CD8-positive, alpha-beta memory T cell (primary cell): Measurements from ENCODE around the gene FAM229A. TPM values are rescaled to one million over a fixed set of nuclear protein-coding genes. Genes with fewer than 3 reads are reported as not detected.
A peak's percentile ranks its signal among the peaks of the same experiment; 100 is the strongest.
"Not testable (repeated sequence)": the region's sequence is repeated elsewhere in the genome, so short reads cannot be mapped to it uniquely, and the experiment has no call there.

Source experiments
- CTCF ChIA-PET: fragments of 350-600 bp; sonication (Branson Sonifier 250); formaldehyde crosslinking; loops from one replicate; lab custom pipeline; 2021; ENCODE audit warnings: antibody characterized with exemption; lab: Charles Lee
- POLR2A ChIA-PET: fragments of 350-600 bp; sonication (Branson Sonifier 250); formaldehyde crosslinking; loops from one replicate; lab custom pipeline; 2021; ENCODE audit warnings: antibody characterized with exemption; lab: Charles Lee
- DNase-seq, 5 donors: peaks; one replicate each; pipeline versions ENCODE4 v3.0.0 to v3.0.0-alpha.2; 2020 to 2022; ENCODE audit warnings: mixed read lengths in 1 of 5
- H3K27ac ChIP-seq: one replicate; pipeline ENCODE4 v1.7.0; 2013; ENCODE audit warnings: low read depth, mild to moderate bottlenecking, low read length, moderate library complexity
- H3K27me3 ChIP-seq: 2 replicates; pipeline ENCODE4 v1.7.0; 2013; ENCODE audit warnings: low read length, mild to moderate bottlenecking; ENCODE audit not compliant: insufficient read depth, poor library complexity, severe bottlenecking
- H3K36me3 ChIP-seq: 2 replicates; pipeline ENCODE4 v1.7.0; 2013; ENCODE audit warnings: mild to moderate bottlenecking, low read length, moderate library complexity; ENCODE audit not compliant: insufficient read depth
- H3K4me1 ChIP-seq: 2 replicates; pipeline ENCODE4 v1.7.0; 2013; ENCODE audit warnings: mild to moderate bottlenecking, low read length, moderate library complexity; ENCODE audit not compliant: insufficient read depth
- H3K4me3 ChIP-seq: 2 replicates; pipeline ENCODE4 v1.7.0; 2013; ENCODE audit warnings: mild to moderate bottlenecking, low read length
- H3K9me3 ChIP-seq: 2 replicates; pipeline ENCODE4 v1.7.0; 2013; ENCODE audit warnings: mild to moderate bottlenecking, low read length
- H3K27ac Mint-ChIP-seq, 8 donors: one replicate each; pipeline ENCODE4 v1.8.0; 2020 to 2021; ENCODE audit warnings: mixed read lengths in 8 of 8, mild to moderate bottlenecking in 6 of 8, inconsistent platforms in 3 of 8, moderate library complexity in 3 of 8
- H3K27me3 Mint-ChIP-seq, 2 donors: one replicate each; pipeline ENCODE4 v1.8.0; 2020 to 2021; ENCODE audit warnings: mixed read lengths in 2 of 2, mild to moderate bottlenecking in 1 of 2, moderate library complexity in 1 of 2
- H3K36me3 Mint-ChIP-seq, 3 donors: one replicate each; pipeline ENCODE4 v1.8.0; 2020 to 2021; ENCODE audit warnings: mixed read lengths in 3 of 3, inconsistent platforms in 1 of 3, mild to moderate bottlenecking in 1 of 3
- H3K4me1 Mint-ChIP-seq, 3 donors: one replicate each; pipeline ENCODE4 v1.8.0; 2020 to 2021; ENCODE audit warnings: mixed read lengths in 3 of 3, inconsistent platforms in 1 of 3, mild to moderate bottlenecking in 1 of 3
- H3K4me3 Mint-ChIP-seq, 7 donors: one replicate each; pipeline ENCODE4 v1.8.0; 2020 to 2021; ENCODE audit warnings: mixed read lengths in 7 of 7, mild to moderate bottlenecking in 6 of 7, moderate library complexity in 4 of 7, inconsistent platforms in 2 of 7
- H3K9me3 Mint-ChIP-seq, 5 donors: one replicate each; pipeline ENCODE4 v1.8.0; 2020 to 2022; ENCODE audit warnings: mixed read lengths in 5 of 5, mild to moderate bottlenecking in 3 of 5, moderate library complexity in 2 of 5, inconsistent platforms in 1 of 5
- polyA plus RNA-seq: library from polyadenylated mRNA; unstranded; fragments of 300-500 nt; fragmentation: Illumina TruSeq; gene quantifications from one replicate; pipeline ENCODE4 v1.2.3, GENCODE V29; 2021
- total RNA-seq, 2 experiments: library from RNA; stranded (reverse); gene quantifications; one replicate each; pipeline ENCODE4 v1.2.3, GENCODE V29; 2021

FAM229A gene
- total and polyA plus RNA-seq, 3 experiments from 2014 or later, result 0.40 to 5.2 (median 4.4) TPM

GRCh38 chr1:32358435-32358834 is 3.9 kb downstream of the FAM229A start:
- no peak for DNase-seq
- Histone ChIP-seq H3K4me1 (peaks cover 10% of the 10 kb centered on the region), H3K27ac (no peak overlapping the region), H3K36me3 (no peaks in the 10 kb centered on the region), H3K4me3 (no peak overlapping the region), H3K9me3 (no peaks in the 10 kb centered on the region), H3K27me3 (no peaks in the 10 kb centered on the region)
- POLR2A ChIA-PET, result interaction anchor here (0.7 to 1.1 kb wide), 2 partner anchors 22 to 24 kb away, joined by 4 to 5 read pairs; partner anchors contain the start of gene MARCKSL1
- H3K4me1 Mint-ChIP-seq, result peaks cover 29 to 34% (median 30%) of the 10 kb centered on the region in 3 donors
- no peak overlapping the region for H3K27ac Mint-ChIP-seq
- peaks cover 0 to 10% (median 5%) of the 10 kb centered on the region in 3 donors for H3K36me3 Mint-ChIP-seq
- peaks cover 3 to 4% of the 10 kb centered on the region in 2 donors for H3K27me3 Mint-ChIP-seq
- CTCF ChIA-PET, result interaction anchor here (1.2 kb wide), 1 partner anchor 23 kb away, joined by 3 read pairs; the partner anchor contains the start of gene MARCKSL1
- H3K4me3 Mint-ChIP-seq, result peak overlapping the region in 1 of 7 donors; percentile 3
- H3K9me3 Mint-ChIP-seq, result no peaks in the 10 kb centered on the region

- ChIA-PET CTCF (interaction anchor here (1.2 kb wide), 1 partner anchor 22 kb away, joined by 3 read pairs; the partner anchor contains the start of gene MARCKSL1), POLR2A (interaction anchor here (1.1 kb wide), 1 partner anchor 22 kb away, joined by 5 read pairs; the partner anchor contains the start of gene MARCKSL1)
- peaks cover 12% of the 10 kb centered on the region for H3K4me1 ChIP-seq
- no peaks in the 10 kb centered on the region for H3K36me3 ChIP-seq
- peaks cover 0 to 8% (median 1%) of the 10 kb centered on the region in 3 donors for H3K36me3 Mint-ChIP-seq
- H3K4me1 Mint-ChIP-seq, result peaks cover 28 to 33% (median 31%) of the 10 kb centered on the region in 3 donors
- no peaks in the 10 kb centered on the region for H3K9me3 Mint-ChIP-seq
- H3K27ac Mint-ChIP-seq, result no peak overlapping the region
- DNase-seq, result no peak
- H3K9me3 ChIP-seq, result no peaks in the 10 kb centered on the region
- H3K4me3 Mint-ChIP-seq, result no peak overlapping the region
- H3K4me3 ChIP-seq, result no peak overlapping the region
- H3K27me3 Mint-ChIP-seq, result peaks cover 3 to 4% of the 10 kb centered on the region in 2 donors
- H3K27ac ChIP-seq, result no peak overlapping the region
- no peaks in the 10 kb centered on the region for H3K27me3 ChIP-seq
Measured at GRCh38 chr1:32357614-32358013, 4.7 kb downstream of the FAM229A start.

- H3K4me1 Mint-ChIP-seq, result peaks cover 26 to 33% (median 28%) of the 10 kb centered on the region in 3 donors
Measured at GRCh38 chr1:32356478-32356877, 5.8 kb downstream of the FAM229A start.

GRCh38 chr1:32355778-32356177 is 6.5 kb downstream of the FAM229A start:
- peaks cover 25 to 35% (median 26%) of the 10 kb centered on the region in 3 donors for H3K4me1 Mint-ChIP-seq
- H3K36me3 Mint-ChIP-seq, H3K27me3 Mint-ChIP-seq, H3K4me3 ChIP-seq, H3K27ac ChIP-seq, H3K27me3 ChIP-seq, H3K36me3 ChIP-seq, H3K9me3 ChIP-seq, H3K9me3 Mint-ChIP-seq, DNase-seq: not testable (repeated sequence)
- ChIA-PET POLR2A (interaction anchor here (2.5 kb wide), 1 partner anchor 20 kb away, joined by 8 read pairs; the partner anchor contains the start of gene MARCKSL1), CTCF (interaction anchor here (1.1 to 1.7 kb wide), 4 partner anchors 10 to 139 kb away, joined by 3 to 4 read pairs (median 3); no protein-coding TSS in a partner anchor)
- H3K4me1 ChIP-seq, result peaks cover 24% of the 10 kb centered on the region
- H3K27ac Mint-ChIP-seq, result peak overlapping the region in 1 of 8 donors; percentile 55
- peak overlapping the region in 1 of 7 donors; percentile 37 for H3K4me3 Mint-ChIP-seq

More at GRCh38 chr1:32356478-32356877, 5.8 kb downstream of the FAM229A start:
- Histone ChIP-seq H3K4me3 (no peak overlapping the region), H3K9me3 (no peaks in the 10 kb centered on the region), H3K36me3 (no peaks in the 10 kb centered on the region), H3K4me1 (peaks cover 22% of the 10 kb centered on the region), H3K27me3 (no peaks in the 10 kb centered on the region), H3K27ac (no peak overlapping the region)
- Mint-ChIP-seq H3K27me3 (peaks cover 3 to 4% of the 10 kb centered on the region in 2 donors), H3K36me3 (peaks cover 0 to 8% (median 0%) of the 10 kb centered on the region in 3 donors), H3K27ac (peak overlapping the region in 1 of 8 donors; percentile 92), H3K9me3 (no peaks in the 10 kb centered on the region), H3K4me3 (peak overlapping the region in 1 of 7 donors; percentile 37)
- POLR2A ChIA-PET, result no interaction called here
- CTCF ChIA-PET, result interaction anchor here (1.7 kb wide), 1 partner anchor 9 kb away, joined by 4 read pairs; no protein-coding TSS in a partner anchor
- no peak for DNase-seq

- no peaks in the 10 kb centered on the region for H3K27me3 ChIP-seq
- POLR2A ChIA-PET, result interaction anchor here (2.5 kb wide), 1 partner anchor 18 kb away, joined by 8 read pairs; the partner anchor contains the start of gene MARCKSL1
- Mint-ChIP-seq H3K9me3 (no peaks in the 10 kb centered on the region), H3K27ac (peak overlapping the region in 4 of 8 donors; percentile 30 to 90 (median 69)), H3K4me3 (peak overlapping the region; percentile 9 to 86 (median 23)), H3K4me1 (peaks cover 26 to 39% (median 30%) of the 10 kb centered on the region in 3 donors), H3K36me3 (peaks cover 0 to 8% (median 0%) of the 10 kb centered on the region in 3 donors), H3K27me3 (no peaks in the 10 kb centered on the region)
- no peak overlapping the region for H3K27ac ChIP-seq
- no peak overlapping the region for H3K4me3 ChIP-seq
- DNase-seq, result no peak
- peaks cover 26% of the 10 kb centered on the region for H3K4me1 ChIP-seq
- CTCF ChIA-PET, result interaction anchor here (1.2 to 2.7 kb wide), 3 partner anchors 18 to 106 kb away, joined by 3 to 6 read pairs (median 5); no protein-coding TSS in a partner anchor
- H3K9me3 ChIP-seq, result no peaks in the 10 kb centered on the region
- no peaks in the 10 kb centered on the region for H3K36me3 ChIP-seq
Measured at GRCh38 chr1:32353886-32354570, 8.3 kb downstream of the FAM229A start.

GRCh38 chr1:32353431-32353830 is 8.9 kb downstream of the FAM229A start:
- Mint-ChIP-seq H3K36me3 (peaks cover 0 to 8% (median 0%) of the 10 kb centered on the region in 3 donors), H3K4me1 (peaks cover 29 to 45% (median 36%) of the 10 kb centered on the region in 3 donors), H3K9me3 (no peaks in the 10 kb centered on the region), H3K27ac (peak overlapping the region in 7 of 8 donors; percentile 11 to 83 (median 30)), H3K27me3 (no peaks in the 10 kb centered on the region), H3K4me3 (peak overlapping the region; percentile 37 to 96 (median 71))
- Histone ChIP-seq H3K27ac (no peak overlapping the region), H3K4me1 (peaks cover 31% of the 10 kb centered on the region), H3K27me3 (no peaks in the 10 kb centered on the region), H3K9me3 (no peaks in the 10 kb centered on the region), H3K4me3 (no peak overlapping the region), H3K36me3 (no peaks in the 10 kb centered on the region)
- POLR2A ChIA-PET, result interaction anchor here (2.5 to 4.0 kb wide), 3 partner anchors 17 to 41 kb away, joined by 8 to 34 read pairs (median 10); partner anchors contain the start of genes BSDC1 and MARCKSL1
- DNase-seq, result no peak
- CTCF ChIA-PET, result interaction anchor here (1.6 to 3.7 kb wide), 3 partner anchors 17 to 105 kb away, joined by 3 to 28 read pairs (median 6); partner anchors contain the start of gene MARCKSL1

GRCh38 chr1:32352831-32353383 is 9.4 kb downstream of the FAM229A start:
- H3K4me1 ChIP-seq, result peaks cover 31% of the 10 kb centered on the region
- H3K27me3 ChIP-seq, result no peaks in the 10 kb centered on the region
- no peak overlapping the region for H3K27ac ChIP-seq
- ChIA-PET POLR2A (interaction anchor here (0.6 to 4.0 kb wide), 4 partner anchors 16 to 62 kb away, joined by 3 to 34 read pairs (median 6); partner anchors contain the start of genes BSDC1 and MARCKSL1), CTCF (interaction anchor here (1.6 to 3.7 kb wide), 3 partner anchors 16 to 105 kb away, joined by 3 to 28 read pairs (median 6); partner anchors contain the start of gene MARCKSL1)
- Mint-ChIP-seq H3K4me1 (peaks cover 31 to 46% (median 42%) of the 10 kb centered on the region in 3 donors), H3K27me3 (no peaks in the 10 kb centered on the region), H3K4me3 (peak overlapping the region; percentile 37 to 96 (median 71)), H3K27ac (peak overlapping the region in 6 of 8 donors; percentile 11 to 70 (median 28)), H3K9me3 (no peaks in the 10 kb centered on the region), H3K36me3 (peaks cover 0 to 8% (median 0%) of the 10 kb centered on the region in 3 donors)
- no peak for DNase-seq
- no peak overlapping the region for H3K4me3 ChIP-seq
- no peaks in the 10 kb centered on the region for H3K9me3 ChIP-seq
- H3K36me3 ChIP-seq, result no peaks in the 10 kb centered on the region
